ENCODE results near the gene SPCS1.

The SPCS1 gene

DNA sequence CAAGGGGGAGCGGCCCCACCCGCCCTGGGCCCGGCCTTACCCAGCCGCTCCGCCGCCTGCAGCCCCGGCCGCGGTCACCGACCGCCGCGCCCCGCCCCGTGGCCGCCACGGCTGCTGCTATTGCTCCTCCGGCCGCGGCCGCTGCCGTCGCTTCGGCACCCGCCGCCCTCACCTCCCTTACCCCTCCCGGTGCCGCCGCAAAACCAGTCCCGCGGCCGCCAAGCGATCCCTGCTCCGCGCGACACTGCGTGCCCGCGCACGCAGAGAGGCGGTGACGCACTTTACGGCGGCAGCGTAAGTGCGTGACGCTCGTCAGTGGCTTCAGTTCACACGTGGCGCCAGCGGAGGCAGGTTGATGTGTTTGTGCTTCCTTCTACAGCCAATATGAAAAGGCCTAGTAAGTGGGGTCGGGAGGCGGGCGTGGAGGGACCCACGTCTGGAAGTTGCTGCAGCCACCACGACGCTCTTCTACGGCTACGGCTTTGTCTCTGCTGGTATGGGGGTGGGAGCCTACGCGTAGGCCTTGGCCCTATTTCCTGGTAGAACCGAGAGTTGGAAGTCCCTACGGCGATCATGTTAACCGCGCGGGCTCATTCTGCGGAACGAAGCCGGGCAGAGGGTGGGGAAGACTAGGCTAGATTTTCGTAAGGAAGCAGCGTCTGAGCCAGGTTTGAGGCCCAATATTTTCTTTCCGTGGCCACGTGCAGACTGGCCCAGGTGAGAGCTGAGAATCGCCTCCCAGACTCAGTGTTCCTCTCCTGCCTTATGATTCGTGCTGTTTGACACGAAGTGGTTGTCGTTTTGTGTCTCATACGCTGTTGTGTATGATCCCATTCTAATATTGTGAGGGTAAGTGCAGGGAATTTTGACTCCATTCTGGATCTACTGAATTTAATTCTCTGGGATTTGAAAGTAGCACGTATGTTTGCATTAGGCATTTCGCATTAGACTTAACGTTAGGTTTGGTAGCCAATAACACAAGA lies 19.9 kb upstream of the SPCS1 start, which contains the start of the genes GNL3 and PBRM1:
Gene GNL3 (plus strand): TSS at position 324 of the 983 bp plus-strand sequence. CDS start 61 bp downstream, at position 385.
Gene PBRM1 (minus strand): TSS at position 205 of the 983 bp plus-strand sequence.
- TF ChIP-seq FOXM1 (IDR thresholded peaks at IDR 0.05; ENCODE audit: borderline replicate concordance, low read depth) (no peak), RAD21 (IDR thresholded peaks at IDR 0.05; ENCODE audit: low read depth) (0 out of 2 replicates have a peak, but pooled peaks have one; percentile 3), CREB1 (IDR thresholded peaks at IDR 0.05; ENCODE audit: low read depth) (peak; percentile 77), YY1 (IDR thresholded peaks at IDR 0.05; ENCODE audit: low read depth) (no peak; the same call in 1 of the 2 replicates), NFIC (IDR thresholded peaks at IDR 0.05) (0 out of 2 replicates have a peak, but pooled peaks have one; percentile 10), TEAD4 (IDR thresholded peaks at IDR 0.05) (no peak), REST (IDR thresholded peaks at IDR 0.05; ENCODE audit: low read depth) (no peak), EP300 (IDR thresholded peaks at IDR 0.05; ENCODE audit: borderline replicate concordance) (no peak), TCF12 (IDR thresholded peaks at IDR 0.05; ENCODE audit: low read depth) (no peak), EGR1 (IDR thresholded peaks at IDR 0.05) (peak; percentile 28; the same call in 1 of the 2 replicates), TAF1 (IDR thresholded peaks at IDR 0.05; ENCODE audit: low read depth) (peak; percentile 90), MAX (IDR thresholded peaks at IDR 0.05) (peak; percentile 100), ZBTB7A (IDR thresholded peaks at IDR 0.05; ENCODE audit: low read depth) (no peak), CEBPB (IDR thresholded peaks at IDR 0.05) (no peak)
- TF ChIP-seq, protein P1, sequence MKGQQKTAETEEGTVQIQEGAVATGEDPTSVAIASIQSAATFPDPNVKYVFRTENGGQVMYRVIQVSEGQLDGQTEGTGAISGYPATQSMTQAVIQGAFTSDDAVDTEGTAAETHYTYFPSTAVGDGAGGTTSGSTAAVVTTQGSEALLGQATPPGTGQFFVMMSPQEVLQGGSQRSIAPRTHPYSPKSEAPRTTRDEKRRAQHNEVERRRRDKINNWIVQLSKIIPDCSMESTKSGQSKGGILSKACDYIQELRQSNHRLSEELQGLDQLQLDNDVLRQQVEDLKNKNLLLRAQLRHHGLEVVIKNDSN (IDR thresholded peaks at IDR 0.05), result peak; percentile 80

DNA sequence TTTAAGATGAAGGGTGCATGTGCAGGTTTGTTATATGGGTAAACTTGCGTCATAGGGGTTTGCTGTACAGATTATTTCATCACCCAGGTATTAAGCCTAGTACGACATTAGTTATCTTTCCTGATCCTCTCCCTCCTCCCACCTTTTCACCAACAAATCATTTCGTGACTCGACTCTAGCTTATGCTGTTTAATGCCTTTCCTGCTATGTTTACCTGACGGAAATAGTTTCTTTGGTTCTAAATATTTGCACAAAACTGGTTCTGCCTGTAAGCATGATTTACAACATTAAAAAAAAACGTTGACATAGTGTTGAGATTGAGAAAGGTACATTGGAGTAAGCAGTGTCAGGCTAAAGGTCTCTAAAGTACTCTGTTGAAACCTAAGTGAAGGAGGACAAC lies 17.6 kb upstream of the SPCS1 start:
- no peak for TF ChIP-seq CEBPB (IDR thresholded peaks at IDR 0.05)
- no peak for TF ChIP-seq TAF1 (IDR thresholded peaks at IDR 0.05; ENCODE audit: low read depth)
- TF ChIP-seq RAD21 (IDR thresholded peaks at IDR 0.05; ENCODE audit: low read depth), result no peak
- no peak for TF ChIP-seq REST (IDR thresholded peaks at IDR 0.05; ENCODE audit: low read depth)
- no peak for TF ChIP-seq EP300 (IDR thresholded peaks at IDR 0.05; ENCODE audit: borderline replicate concordance)
- no peak for TF ChIP-seq CREB1 (IDR thresholded peaks at IDR 0.05; ENCODE audit: low read depth)
- no peak for TF ChIP-seq NFIC (IDR thresholded peaks at IDR 0.05)
- no peak for TF ChIP-seq EGR1 (IDR thresholded peaks at IDR 0.05)
- TF ChIP-seq TCF12 (IDR thresholded peaks at IDR 0.05; ENCODE audit: low read depth), result no peak
- TF ChIP-seq TEAD4 (IDR thresholded peaks at IDR 0.05), result no peak

- no peak for TF ChIP-seq CEBPB (IDR thresholded peaks at IDR 0.05)
- no peak for TF ChIP-seq REST (IDR thresholded peaks at IDR 0.05; ENCODE audit: low read depth)
- no peak for TF ChIP-seq TEAD4 (IDR thresholded peaks at IDR 0.05)
- TF ChIP-seq, protein P1 (IDR thresholded peaks at IDR 0.05), result no peak
- TF ChIP-seq ZBTB7A (IDR thresholded peaks at IDR 0.05; ENCODE audit: low read depth), result no peak
- TF ChIP-seq FOXM1 (IDR thresholded peaks at IDR 0.05; ENCODE audit: borderline replicate concordance, low read depth), result no peak
- no peak for TF ChIP-seq TAF1 (IDR thresholded peaks at IDR 0.05; ENCODE audit: low read depth)
- no peak for TF ChIP-seq RAD21 (IDR thresholded peaks at IDR 0.05; ENCODE audit: low read depth)
- no peak for TF ChIP-seq CREB1 (IDR thresholded peaks at IDR 0.05; ENCODE audit: low read depth)
- no peak for TF ChIP-seq TCF12 (IDR thresholded peaks at IDR 0.05; ENCODE audit: low read depth)
- TF ChIP-seq EGR1 (IDR thresholded peaks at IDR 0.05), result no peak
- TF ChIP-seq NFIC (IDR thresholded peaks at IDR 0.05), result no peak
Measured at GRCh38 chr3:52689151-52689550, 16.8 kb upstream of the SPCS1 start.

GRCh38 chr3:52690560-52690959 lies 15.3 kb upstream of the SPCS1 start:
- no peak for TF ChIP-seq NFIC (IDR thresholded peaks at IDR 0.05)
- no peak for TF ChIP-seq REST (IDR thresholded peaks at IDR 0.05; ENCODE audit: low read depth)
- no peak for TF ChIP-seq MAX (IDR thresholded peaks at IDR 0.05)
- no peak for TF ChIP-seq TEAD4 (IDR thresholded peaks at IDR 0.05)
- no peak for TF ChIP-seq CREB1 (IDR thresholded peaks at IDR 0.05; ENCODE audit: low read depth)
- TF ChIP-seq, protein P1 (IDR thresholded peaks at IDR 0.05), result no peak
- no peak for TF ChIP-seq TAF1 (IDR thresholded peaks at IDR 0.05; ENCODE audit: low read depth)
- TF ChIP-seq RAD21 (IDR thresholded peaks at IDR 0.05; ENCODE audit: low read depth), result no peak
- no peak for TF ChIP-seq CEBPB (IDR thresholded peaks at IDR 0.05)
- no peak for TF ChIP-seq EGR1 (IDR thresholded peaks at IDR 0.05)
- no peak for TF ChIP-seq FOXM1 (IDR thresholded peaks at IDR 0.05; ENCODE audit: borderline replicate concordance, low read depth)
- TF ChIP-seq TCF12 (IDR thresholded peaks at IDR 0.05; ENCODE audit: low read depth), result no peak
- no peak for TF ChIP-seq ZBTB7A (IDR thresholded peaks at IDR 0.05; ENCODE audit: low read depth)
- no peak for TF ChIP-seq EP300 (IDR thresholded peaks at IDR 0.05; ENCODE audit: borderline replicate concordance)
- TF ChIP-seq YY1 (IDR thresholded peaks at IDR 0.05; ENCODE audit: low read depth), result no peak

Data from Ishikawa (cell line).